Right lobe of liver (tissue), 4 donors: ENCODE measurements around the gene DEXI.

Experiments used
- CTCF ChIP-seq, 4 donors: fragments of 200-600 bp in 3 of 4; fragments of 450-650 bp in 1 of 4; IDR thresholded peaks; one replicate each; pipeline versions ENCODE4 v1.5.1 to v1.8.0; 2016 to 2022; ENCODE audit warnings: antibody characterized with exemption in 4 of 4, mild to moderate bottlenecking in 2 of 4
- POLR2A ChIP-seq: fragments of 450-650 bp; IDR thresholded peaks from one replicate; pipeline ENCODE4 v1.6.1; 2017; ENCODE audit warnings: antibody characterized with exemption, mild to moderate bottlenecking
- donor health status: DM: no; HTN: no; CAD: no.
- donor health status: DM: no; HTN: no; CAD: no.
- donor health status: DM: no; HTN: yes; CAD: no.

GRCh38 chr16:10881479-10882030 lies 60.7 kb downstream of the DEXI start:
- TF ChIP-seq POLR2A = no peak
- TF ChIP-seq CTCF (IDR thresholded peaks at IDR 0.05) = no peak
